CD4-positive, alpha-beta T cell treated with Interleukin-15 for 1 hour (primary cell): ENCODE measurements around the gene MPPED1.

Experiments
- DNase-seq: peaks from one replicate; pipeline ENCODE4 v3.0.0-alpha.2; 2020

Gene MPPED1

GRCh38 chr22:43432883-43433415 lies 21.1 kb downstream of the MPPED1 start:
- DNase-seq = no peak

DNA sequence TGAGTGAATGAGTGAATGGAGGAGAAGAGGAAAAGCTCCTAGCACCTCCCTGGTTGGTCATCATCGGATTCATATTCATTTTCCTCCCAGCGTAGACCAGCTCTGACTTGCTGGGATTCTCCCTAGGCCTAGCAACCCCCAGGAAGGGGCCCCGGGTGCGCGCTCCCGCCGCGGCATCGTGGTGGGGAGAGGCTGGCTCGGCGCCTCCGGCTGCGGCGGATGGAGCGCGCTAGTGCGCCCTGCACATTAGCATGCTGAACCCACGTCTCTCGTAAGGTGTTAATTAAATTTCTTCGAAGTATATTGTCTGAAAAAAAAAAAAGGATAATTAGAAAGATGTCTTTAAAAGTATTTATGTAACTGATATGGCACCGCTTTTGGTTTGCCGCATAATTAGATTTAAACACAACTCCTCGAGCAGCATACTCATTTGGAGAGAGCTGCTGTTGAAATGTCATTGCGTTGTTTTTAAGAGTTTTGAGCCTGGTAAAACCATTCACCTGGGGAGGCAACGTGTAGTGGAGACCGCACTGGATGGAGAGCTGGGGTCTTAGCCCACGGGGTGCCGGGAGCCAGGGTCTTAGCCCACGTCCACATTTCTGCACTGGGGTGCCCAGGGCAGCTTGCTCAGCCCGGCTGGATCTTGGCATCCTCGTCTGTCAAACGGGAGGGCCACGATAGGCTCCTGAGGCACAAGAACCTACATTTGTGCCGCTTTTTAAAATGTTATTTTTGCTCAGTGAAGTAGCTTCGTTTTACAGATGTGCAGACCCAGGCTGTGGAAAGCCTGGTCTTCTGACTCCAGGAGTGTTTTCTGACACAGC lies 21.8 kb downstream of the MPPED1 start:
- no peak for DNase-seq

DNA sequence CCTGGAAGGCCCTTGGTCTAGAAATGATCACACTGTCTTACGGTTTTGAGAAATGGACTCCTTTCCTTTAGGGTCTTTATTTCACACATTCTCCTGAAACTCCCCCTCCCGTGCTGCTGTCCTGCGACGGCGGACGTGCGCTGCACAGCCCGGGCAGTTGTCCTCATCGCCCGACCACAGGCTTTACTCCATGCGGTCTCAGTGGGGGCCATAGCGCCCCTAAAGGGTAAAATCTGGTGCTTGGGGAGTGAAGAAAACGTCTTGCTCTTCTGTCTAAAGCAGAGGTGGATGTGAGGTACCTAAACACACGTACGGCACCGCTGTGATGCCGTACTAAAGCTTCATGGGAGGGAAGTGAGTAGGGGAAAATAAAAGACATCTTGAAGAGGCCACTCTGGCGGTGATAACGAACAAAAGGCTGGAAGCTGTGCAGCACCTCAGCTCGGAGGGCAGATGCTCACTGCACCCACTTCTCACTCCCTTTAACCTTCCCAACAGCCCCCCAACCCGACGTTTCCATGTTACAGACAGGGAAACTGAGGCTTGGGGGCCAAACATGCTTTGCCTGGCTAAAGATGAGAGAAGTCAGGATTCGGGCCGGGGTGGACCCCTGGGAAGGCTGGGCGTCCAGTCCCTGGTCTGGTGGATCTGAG lies 22.6 kb downstream of the MPPED1 start:
- no peak for DNase-seq

GRCh38 chr22:43434928-43435311 lies 23.1 kb downstream of the MPPED1 start:
- DNase-seq = no peak

GRCh38 chr22:43435851-43436811 lies 24.3 kb downstream of the MPPED1 start:
- DNase-seq = no peak

- DNase-seq = no peak
Observed at GRCh38 chr22:43436868-43437267, 25.1 kb downstream of the MPPED1 start.

DNA sequence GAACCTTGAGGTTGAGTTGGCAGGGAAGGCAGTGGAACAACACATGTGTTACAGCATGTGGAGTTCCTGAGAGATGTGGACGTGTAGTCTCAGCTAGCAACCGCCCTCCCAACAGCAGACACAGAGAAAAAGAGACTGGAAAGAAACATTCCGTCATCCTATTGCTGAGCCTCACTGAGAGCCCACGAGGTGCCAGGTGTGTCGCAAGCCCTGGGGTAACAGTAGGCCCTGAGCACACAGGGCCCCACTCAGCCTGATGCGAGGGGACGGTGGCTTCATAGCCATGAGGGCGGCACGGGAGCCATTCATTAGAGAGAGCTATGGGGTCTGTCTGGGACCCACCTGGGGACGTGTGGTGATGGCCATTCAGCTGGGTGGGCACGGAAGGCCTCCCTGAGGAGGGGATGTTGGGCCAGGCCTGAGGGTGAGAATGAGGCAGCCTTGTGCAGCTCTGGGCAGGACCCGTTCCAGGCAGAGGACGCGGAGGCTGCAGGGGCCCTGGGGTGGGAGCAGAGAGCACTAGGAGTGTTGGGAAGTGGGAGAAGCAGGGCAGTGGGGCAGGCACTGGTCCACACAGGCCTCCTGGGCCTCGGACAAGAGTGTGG lies 26.2 kb downstream of the MPPED1 start:
- no peak for DNase-seq

- no peak for DNase-seq
Observed at GRCh38 chr22:43438666-43439347, 27.0 kb downstream of the MPPED1 start.

- DNase-seq = no peak
Observed at GRCh38 chr22:43439368-43440103, 27.7 kb downstream of the MPPED1 start.

GRCh38 chr22:43440104-43440387 lies 28.2 kb downstream of the MPPED1 start:
- DNase-seq = no peak

DNA sequence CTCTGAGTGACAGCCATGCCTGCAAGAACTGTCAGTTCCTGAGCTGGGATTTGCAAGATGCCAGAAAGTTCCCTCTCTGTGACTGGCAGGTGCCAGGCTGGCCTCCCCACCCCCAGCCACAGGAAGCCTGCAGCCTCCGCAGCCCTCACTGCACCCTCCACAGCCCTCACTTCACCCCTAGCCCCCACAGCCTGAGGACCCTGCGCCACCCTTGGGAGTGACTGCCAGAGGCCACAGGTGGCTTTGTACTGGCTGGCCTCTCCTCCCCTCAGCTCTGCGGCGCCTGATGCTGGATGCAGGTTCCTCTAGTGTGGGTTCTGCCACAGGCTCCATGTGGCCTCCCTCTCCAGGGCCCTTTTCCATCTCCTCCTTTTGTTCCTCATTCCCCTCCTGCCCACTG lies 28.7 kb downstream of the MPPED1 start:
- no peak for DNase-seq

DNA sequence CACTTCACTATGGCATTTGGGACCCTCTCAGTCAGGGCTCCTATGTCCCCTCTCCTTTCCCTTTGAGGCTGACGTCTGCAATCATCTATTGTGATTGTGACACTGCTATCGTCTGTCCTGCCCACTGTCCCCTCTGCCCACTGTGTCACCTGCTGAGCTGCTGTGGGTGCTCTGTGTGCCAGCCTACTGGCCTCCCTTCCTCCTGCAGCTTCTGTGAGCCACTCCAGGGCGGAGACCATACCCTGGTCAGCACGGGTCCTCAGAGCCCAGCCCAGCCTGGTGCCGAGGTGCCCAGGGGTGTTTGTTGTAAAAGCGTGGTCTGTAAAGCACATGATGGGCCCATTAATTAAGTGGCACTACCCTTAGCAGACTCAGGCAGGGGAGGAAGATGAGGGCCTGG lies 29.4 kb downstream of the MPPED1 start:
- no peak for DNase-seq

DNA sequence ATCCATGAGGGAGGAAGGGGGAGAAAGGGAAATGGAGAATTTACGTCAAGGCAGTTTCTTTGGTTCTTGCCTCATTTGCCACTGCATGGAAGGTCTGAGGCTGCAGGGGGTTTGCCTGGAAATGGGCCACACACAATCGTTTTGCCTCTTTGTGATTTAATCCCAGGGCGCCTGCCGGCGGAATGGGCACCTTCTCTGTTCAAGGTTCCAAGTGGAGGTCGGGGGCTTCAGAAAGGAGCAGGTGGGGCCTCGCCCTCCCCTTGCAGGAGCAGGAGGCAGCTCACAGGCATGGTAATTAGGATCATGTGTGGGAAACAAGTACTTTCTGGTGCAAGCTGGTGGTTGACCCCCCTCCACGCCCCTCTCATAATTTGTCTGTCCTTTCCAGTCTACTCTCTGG lies 29.9 kb downstream of the MPPED1 start:
- no peak for DNase-seq

DNA sequence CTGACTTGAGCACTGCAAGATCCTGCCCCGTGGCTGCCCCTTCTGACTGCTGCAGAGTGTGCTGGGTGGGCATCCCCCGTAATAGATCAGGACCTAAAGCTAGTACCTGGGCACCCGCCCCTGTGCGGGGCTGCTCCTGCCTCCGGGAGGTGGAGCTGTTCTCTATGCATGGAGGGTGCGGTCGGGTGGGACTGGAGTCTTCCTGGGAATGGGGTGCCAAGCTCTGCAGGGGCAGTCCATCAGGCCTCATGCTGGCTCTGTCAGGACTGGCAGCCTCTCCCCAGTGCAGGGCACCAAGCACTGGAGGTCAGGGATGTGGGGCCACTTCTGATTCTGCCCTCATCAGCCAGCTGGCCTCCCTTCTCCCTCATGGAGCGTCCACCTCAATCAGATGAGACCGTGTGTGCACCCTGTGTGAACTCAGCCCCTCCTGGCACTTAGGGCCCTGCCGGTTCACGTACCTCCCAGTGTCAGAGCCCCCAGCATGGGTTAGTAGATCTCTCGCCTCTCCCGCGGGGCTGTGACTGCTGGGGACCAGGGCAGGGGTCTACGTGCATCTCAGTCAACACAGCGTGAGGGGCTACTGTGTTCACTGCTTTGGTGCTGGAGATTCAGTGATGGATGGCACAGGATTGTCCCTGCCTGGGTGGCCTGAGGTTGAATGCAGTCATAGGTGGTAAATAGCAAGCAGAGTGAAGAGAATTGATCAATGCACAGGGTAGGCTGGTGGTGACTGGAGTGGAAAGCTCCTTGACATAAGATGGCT lies 30.8 kb downstream of the MPPED1 start:
- no peak for DNase-seq

DNA sequence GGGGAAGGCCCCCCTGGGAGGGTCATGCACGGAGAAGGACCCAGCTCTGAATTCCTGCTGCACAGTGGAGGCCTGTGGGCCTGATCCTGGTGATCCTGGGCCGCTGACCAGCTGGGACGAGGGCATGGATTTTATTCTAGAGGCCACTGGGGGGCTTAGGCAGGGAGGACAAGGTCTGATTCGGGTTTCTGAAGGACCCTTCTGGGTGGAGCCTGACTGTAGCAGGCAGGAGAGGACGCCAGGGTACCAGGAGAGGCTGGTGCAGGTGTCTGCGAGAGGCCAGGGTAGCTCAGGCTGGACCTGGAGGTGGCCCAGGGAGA lies 31.3 kb downstream of the MPPED1 start:
- DNase-seq = no peak

GRCh38 chr22:43446037-43446803 lies 34.4 kb downstream of the MPPED1 start:
- DNase-seq = no peak

GRCh38 chr22:43446916-43447315 lies 35.1 kb downstream of the MPPED1 start:
- no peak for DNase-seq

GRCh38 chr22:43447380-43447779 lies 35.6 kb downstream of the MPPED1 start:
- no peak for DNase-seq

DNA sequence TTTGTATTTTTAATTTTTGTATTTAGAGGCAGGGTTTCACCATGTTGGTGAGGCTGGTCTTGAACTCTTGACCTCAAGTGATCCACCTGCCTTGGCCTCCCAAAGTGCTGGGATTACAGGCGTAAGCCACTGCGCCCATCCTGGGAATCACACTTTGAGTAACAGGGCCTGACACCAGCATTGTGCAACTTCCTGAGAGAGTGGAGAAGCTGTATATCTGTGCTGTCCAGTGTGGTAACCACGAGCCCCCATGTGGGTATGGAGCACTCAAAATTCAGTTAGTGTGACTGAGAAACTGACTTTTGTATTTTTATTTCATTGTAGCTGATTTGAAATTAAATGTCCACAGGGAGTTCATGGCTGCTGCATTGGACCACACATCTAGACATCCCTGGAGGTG lies 36.2 kb downstream of the MPPED1 start:
- DNase-seq = no peak

DNA sequence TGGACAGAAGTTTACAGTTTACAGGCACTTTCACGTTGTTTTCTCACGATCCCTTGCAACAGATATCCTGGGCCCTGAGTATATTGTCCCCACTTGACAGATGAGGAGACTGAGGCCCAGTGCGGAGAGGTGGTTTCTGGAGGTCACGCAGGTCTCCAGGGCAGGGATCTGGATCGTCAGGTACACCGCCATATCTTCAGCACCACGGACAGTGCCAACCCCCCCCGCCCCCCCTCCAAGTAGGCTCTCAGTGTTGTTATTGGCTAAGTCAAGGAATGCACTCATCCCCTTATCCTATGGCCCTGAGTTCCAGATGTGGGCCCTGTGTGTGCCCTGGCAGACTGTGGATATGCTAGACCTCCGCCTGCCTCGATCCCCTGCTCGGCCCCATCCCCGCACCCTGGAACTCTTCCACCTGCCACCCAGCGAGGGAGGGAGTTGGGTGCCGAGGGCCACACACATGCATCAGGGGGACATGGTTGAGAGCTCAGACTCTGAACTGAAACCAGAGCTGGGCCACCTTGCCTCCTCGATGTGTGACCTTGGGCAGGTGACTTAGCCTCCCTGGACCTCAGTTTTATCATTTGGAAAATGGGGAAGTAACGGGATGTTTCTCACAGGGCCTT lies 37.5 kb downstream of the MPPED1 start:
- no peak for DNase-seq
